Head of caudate nucleus (tissue), 42 donors: ENCODE results near the gene OASL.

ENCODE experiments used
- DNase-seq, 42 donors: peaks; one replicate each; pipeline versions ENCODE4 v3.0.0 to v3.0.0-alpha.2; 2020 to 2021; ENCODE audit warnings: mixed read lengths in 7 of 42
- intact Hi-C: fragments of 100-400 bp; cut with DNase I; formaldehyde crosslinking; loops from one replicate; pipeline ENCODE4 v1.15.0; 2022

Gene OASL

GRCh38 chr12:121021754-121022153 lies 17.3 kb downstream of the OASL start:
- intact Hi-C loops, result no loop called here
- DNase-seq, result no peak

DNA sequence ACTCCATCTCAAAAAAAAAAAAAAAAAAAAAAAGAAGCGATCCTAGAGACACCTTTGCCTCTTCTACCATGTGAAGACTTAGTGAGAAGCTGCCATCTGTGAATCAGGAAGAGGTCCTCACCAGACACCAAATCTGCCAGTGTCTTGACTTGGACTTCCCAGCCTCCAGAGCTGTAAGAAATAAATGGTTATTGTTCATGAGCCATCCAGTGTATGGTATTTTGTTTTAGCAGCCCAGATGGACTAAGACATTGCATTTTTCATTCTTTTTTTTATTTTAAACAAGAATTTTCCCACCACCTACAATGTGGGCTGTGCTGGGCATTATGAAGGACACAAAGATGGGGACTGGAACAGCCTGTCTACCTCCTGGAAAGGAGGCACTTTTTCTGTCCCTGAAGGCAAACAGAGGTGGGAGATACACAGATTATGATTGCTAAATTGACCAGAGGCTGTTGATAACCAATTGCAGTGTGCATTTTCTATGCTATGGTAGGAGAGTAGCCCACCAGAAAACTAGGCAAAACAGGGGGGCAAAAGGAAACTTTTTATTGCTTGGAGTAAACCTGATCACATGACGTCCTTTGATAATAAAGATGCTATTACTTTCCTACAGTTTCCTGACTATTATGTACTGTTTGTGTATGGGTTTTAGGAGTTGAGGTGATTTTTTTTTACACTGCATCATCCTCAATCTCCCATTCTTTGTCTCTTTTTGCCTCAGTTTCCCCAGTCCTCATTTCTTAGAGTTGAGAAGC lies 20.0 kb downstream of the OASL start:
- intact Hi-C loops, result no loop called here
- DNase-seq, result no peak

DNA sequence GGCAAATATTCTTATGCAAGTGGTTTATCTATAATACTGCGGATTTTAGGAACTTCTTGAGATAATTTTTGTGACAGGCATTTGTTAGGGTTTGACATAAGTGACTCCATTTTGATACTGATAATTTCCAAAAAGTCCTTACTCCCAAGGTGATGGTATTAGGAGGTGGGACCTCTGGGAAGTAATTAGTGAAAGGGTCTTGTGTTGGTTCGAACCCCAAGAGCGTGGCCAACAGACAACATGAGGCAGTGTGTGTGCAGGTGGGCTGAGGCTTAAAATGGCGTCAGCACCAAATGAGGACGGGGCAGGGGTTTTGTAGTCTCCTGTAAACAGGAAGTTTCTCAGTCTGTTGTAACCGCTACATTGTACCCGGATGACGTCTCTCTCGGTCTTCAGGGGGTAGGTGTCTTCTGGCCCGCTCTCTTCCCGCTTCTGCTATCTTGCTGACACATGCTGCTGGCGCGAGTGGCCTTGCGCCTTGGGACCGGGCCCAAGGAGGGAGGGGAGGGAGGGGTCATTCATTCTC lies 21.0 kb downstream of the OASL start:
- no peak for DNase-seq
- intact Hi-C loops, result no loop called here

DNA sequence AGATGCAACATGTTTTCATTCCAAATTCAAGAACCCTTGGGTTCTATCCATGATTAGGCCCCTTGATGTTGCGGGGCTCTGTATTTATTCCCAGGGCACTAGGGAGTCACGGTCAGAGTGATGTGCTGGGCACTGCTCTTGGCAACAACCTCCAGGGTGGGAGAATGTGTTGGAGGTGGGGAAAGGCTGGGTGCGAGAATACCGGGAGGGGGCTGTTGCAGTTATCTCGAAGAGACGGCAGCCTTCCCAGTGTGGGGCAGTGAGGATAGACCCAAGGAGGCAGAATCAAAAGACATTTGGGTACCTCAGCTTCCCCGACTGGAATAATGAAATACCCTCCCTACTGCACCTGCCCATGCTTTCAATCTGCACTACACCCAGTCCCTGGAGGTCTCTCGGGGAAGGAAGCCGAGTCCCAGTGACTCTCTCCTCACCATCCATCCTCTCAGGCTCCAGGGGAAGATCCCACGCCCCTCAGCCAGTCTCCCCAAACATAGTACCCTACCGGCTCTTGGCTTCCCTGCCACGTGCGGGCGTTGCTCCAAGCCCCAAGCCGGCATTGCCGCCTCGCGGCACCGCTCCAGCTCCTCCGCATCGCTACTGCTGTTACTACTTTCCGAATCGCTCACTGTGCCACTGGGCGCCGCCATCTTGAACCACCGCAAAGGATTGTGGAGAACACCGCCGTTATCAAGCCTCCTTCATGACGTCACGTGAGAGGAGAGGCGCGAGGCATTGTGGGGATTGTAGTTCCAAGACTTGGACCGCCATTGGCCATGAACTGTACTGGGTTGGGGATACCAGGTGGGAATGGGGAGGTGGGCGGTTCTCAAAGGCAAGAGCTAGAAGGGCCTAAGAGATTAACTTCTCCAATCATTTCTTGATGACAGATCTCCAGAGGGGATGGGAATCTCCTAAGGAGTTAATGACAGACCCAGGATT lies 22.9 kb downstream of the OASL start, which contains the start of gene C12orf43:
Gene C12orf43 (minus strand): TSS at position 663 of the 942 bp plus-strand sequence. CDS start 13 bp downstream, at position 650.
- intact Hi-C loops, result no loop called here
- DNase-seq, result peak; percentile 89 to 99 (median 97)

GRCh38 chr12:121013715-121014114 lies 25.3 kb downstream of the OASL start:
- DNase-seq, result no peak
- intact Hi-C loops, result no loop called here

- intact Hi-C loops, result no loop called here
- no peak for DNase-seq
Measured at GRCh38 chr12:121011820-121012219, 27.2 kb downstream of the OASL start.

DNA sequence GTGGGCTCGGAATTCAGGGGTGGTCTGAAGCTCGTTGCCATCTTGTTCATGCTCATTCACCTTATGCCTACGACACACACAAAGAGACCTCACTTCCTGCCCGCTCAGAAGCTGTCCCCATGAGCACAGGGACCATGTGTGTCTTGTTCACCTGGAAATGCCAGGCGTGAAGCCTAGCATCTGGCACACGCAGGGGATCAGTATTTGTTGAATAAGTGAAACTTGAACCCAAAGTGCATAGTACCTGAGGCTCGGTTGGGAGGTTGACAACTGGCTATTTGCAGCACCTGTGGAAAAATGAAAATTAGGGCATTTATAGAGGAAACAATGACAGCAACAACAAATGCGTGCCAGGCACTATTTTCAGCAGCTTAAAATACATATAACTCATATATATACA lies 28.2 kb downstream of the OASL start:
- intact Hi-C loops, result no loop called here
- no peak for DNase-seq

GRCh38 chr12:121009741-121010140 lies 29.3 kb downstream of the OASL start:
- peak in 22 of 42 donors; percentile 7 to 61 (median 32) for DNase-seq
- intact Hi-C loops, result no loop called here

DNA sequence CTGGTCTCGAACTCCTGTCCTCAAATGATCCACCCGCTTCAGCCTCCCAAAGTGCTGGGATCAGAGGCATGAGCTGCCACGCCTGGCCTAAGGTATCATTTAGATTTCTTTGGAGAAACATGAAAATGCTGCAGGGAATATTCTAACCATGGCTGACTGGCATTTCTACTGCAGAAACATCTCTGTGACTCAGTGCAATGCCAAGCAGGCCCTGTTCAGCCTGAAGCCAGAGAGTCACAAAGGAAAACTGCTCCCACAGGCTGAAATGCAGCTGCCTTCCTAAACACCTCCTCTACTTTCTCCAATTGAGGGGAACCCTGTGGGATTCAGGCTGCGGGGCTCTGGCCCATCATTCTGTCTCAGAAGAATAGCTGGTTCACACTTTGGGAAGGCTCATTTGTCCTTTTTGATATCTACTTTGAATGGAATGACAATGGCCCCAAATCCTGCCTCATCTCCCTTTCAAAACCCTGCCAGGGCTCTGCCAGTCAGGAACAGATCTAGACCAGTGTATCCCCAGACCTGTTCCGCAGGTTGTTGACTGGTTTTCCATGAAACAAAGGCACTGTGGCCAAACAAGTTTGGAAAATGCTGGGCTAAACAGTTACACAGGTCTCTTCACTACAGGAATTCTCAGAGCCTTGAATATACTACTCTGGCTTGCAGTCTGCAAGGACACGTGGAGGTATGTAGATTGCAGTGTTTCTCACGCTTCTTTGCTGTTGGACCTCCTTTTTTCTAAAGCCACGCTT lies 30.5 kb downstream of the OASL start:
- intact Hi-C loops, result no loop called here
- DNase-seq, result no peak

DNA sequence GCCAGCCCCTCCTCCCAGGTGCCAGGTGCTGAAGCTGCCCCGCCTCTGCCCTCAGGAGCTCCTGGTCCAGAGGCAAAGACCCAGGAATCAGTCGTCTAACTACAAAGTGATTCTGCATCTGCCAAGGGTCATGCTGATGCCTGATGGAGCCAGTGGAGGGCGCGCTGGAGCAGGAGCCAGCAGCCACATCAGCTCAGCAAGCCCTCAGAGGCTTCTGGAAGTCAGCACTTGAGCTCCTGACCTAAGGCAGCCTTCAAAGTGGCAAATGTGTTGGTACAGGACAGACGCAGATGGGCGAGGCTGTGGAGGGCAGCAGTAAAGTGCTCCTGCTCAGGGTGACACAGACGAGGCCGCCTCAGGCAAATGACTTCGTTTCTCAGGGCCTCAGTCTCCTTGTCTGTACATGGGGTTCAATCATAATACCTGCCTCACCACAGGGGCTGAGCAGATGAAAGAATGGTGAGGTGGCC lies 33.7 kb downstream of the OASL start:
- peak in 36 of 42 donors; percentile 10 to 67 (median 36) for DNase-seq
- intact Hi-C loops, result no loop called here

GRCh38 chr12:121004253-121004815 lies 34.7 kb downstream of the OASL start:
- intact Hi-C loops, result no loop called here
- DNase-seq, result no peak

- intact Hi-C loops, result no loop called here
- DNase-seq, result no peak
Measured at GRCh38 chr12:121003650-121004049, 35.4 kb downstream of the OASL start.

GRCh38 chr12:121001841-121002483 lies 37.1 kb downstream of the OASL start:
- no peak for DNase-seq
- intact Hi-C loops, result no loop called here

- DNase-seq, result no peak
- intact Hi-C loops, result no loop called here
Measured at GRCh38 chr12:121001060-121001459, 38.0 kb downstream of the OASL start.

DNA sequence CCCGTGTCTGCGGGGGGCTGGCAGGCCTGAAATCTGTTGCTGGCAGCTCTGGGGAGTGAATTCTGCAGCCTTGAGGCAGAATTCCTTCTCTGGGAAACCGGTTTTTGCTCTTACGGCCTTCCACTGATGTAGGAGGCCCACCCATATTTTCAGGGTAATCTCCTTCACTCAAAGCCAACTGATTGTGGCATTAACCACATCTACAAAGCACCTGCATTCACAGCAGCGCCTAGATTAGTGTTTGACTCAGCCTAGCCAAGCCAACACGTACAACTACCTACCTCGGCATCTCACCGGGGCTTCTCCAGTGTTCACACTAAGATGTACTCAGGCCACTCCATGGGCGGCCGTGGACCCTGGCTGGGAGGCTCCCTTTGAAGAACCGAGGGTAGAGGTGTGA lies 38.5 kb downstream of the OASL start:
- no peak for DNase-seq
- intact Hi-C loops, result no loop called here

GRCh38 chr12:120999191-121000120 lies 39.6 kb downstream of the OASL start:
- DNase-seq, result no peak
- intact Hi-C loops, result no loop called here

DNA sequence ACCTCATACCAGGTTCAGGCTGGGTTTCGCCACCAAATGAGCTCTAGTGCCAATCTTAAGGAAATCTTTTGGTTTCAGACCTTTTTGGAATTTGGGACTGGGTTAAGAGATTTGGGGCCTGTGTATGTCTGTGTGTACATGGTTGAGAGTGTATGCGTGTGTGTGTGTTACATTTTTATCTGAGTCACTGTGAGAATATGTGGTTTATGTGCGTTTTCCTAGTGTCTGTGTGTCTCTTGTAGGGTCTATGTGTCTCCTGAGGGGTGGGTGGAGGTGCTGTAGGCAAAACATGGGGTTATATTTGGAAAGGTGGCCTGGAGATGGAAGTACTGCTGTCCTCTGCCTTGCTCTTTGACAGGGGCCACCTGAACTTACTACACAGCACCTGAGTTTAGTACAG lies 40.6 kb downstream of the OASL start:
- intact Hi-C loops, result no loop called here
- no peak for DNase-seq
